Suprapubic skin (tissue), 4 donors: ENCODE data around the gene IGFBP4. TPM values are rescaled to one million over a fixed set of nuclear protein-coding genes. Genes with fewer than 3 reads are reported as not detected.
A peak's percentile ranks its signal among the peaks of the same experiment; 100 is the strongest.

Source experiments
- DNase-seq, 2 donors: peaks; one replicate each; pipeline ENCODE4 v3.0.0-alpha.2; 2019; ENCODE audit warnings: low spot score in 2 of 2
- H3K27ac ChIP-seq: fragments of 200-600 bp; sonication (generic); one replicate; pipeline ENCODE4 v1.5.1; 2019
- H3K27me3 ChIP-seq: fragments of 200-600 bp; sonication (generic); one replicate; pipeline ENCODE4 v1.5.1; 2019
- H3K36me3 ChIP-seq: fragments of 200-600 bp; sonication (generic); one replicate; pipeline ENCODE4 v1.5.1; 2019
- H3K4me1 ChIP-seq: fragments of 200-600 bp; sonication (generic); one replicate; pipeline ENCODE4 v1.5.1; 2019
- H3K4me3 ChIP-seq: fragments of 200-600 bp; sonication (generic); one replicate; pipeline ENCODE4 v1.5.1; 2019; ENCODE audit warnings: mild to moderate bottlenecking
- H3K9me3 ChIP-seq: fragments of 200-600 bp; sonication (generic); one replicate; pipeline ENCODE4 v1.5.1; 2019
- EP300 ChIP-seq: sonication (generic); formaldehyde crosslinking; IDR thresholded peaks from one replicate; pipeline ENCODE4 v1.6.1; 2017; ENCODE audit warnings: antibody characterized with exemption
- POLR2A ChIP-seq, 2 donors: fragments of 450-650 bp; IDR thresholded peaks; one replicate each; pipeline ENCODE4 v1.6.1; 2017; ENCODE audit warnings: antibody characterized with exemption in 2 of 2, mild to moderate bottlenecking in 2 of 2, moderate library complexity in 2 of 2
- POLR2AphosphoS5 ChIP-seq, 3 donors: sonication (generic); formaldehyde crosslinking; IDR thresholded peaks; one replicate each; pipeline ENCODE4 v1.6.1; 2017; ENCODE audit warnings: antibody characterized with exemption in 3 of 3
- WGBS: methylation state at CpG from one replicate; pipeline ENCODE4 v1.1.5; 2018; 5-methylcytosine and 5-hydroxymethylcytosine counted together
- total RNA-seq, 4 donors: library from RNA; depleted of rRNA; stranded (reverse); fragments of >200 nt; gene quantifications; one replicate each; pipeline ENCODE4 v1.1.0, GENCODE V29; 2016
- TF ChIP-seq, protein P1 (sequence below), 2 donors: fragments of 200-600 bp in 1 of 2; fragments of 450-650 bp in 1 of 2; sonication (generic) in 1 of 2; IDR thresholded peaks; one replicate each; pipeline ENCODE4 v1.5.1; 2016 to 2019; ENCODE audit warnings: antibody characterized with exemption in 2 of 2, mild to moderate bottlenecking in 1 of 2, moderate library complexity in 1 of 2

The IGFBP4 gene
- total RNA-seq, 4 donors from 2014 or later, result 45.0 to 88.8 (median 74.6) TPM

DNA sequence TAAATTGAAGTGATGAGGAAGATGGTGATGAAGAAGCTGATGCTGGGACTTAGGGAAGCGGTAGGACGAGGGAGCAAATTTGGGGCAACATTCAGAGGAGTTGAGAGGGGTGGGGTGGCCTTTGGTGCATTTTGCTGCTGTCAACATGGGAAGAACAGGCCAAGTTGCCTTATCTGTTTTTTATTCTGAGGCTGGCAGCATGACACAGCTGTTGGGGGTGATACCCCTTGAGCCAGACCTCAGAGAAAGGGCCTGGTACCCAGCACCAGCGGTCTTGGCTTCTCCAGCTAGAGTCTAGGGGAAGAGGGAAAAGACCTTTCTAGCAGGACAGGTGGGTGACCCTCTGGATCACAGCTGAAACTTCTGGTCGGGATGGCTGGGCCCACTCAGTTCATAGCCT lies 4.6 kb downstream of the IGFBP4 start:
- Histone ChIP-seq H3K4me1 (peaks cover 90% of the 10 kb centered on the region), H3K4me3 (peak overlapping the region; percentile 71), H3K9me3 (no peaks in the 10 kb centered on the region), H3K36me3 (peaks cover 4% of the 10 kb centered on the region), H3K27me3 (no peaks in the 10 kb centered on the region), H3K27ac (peak overlapping the region; percentile 74)
- 56% methylated on average over 4 of the region's 4 CpGs for WGBS
- no peak for DNase-seq
- TF ChIP-seq, protein P1, sequence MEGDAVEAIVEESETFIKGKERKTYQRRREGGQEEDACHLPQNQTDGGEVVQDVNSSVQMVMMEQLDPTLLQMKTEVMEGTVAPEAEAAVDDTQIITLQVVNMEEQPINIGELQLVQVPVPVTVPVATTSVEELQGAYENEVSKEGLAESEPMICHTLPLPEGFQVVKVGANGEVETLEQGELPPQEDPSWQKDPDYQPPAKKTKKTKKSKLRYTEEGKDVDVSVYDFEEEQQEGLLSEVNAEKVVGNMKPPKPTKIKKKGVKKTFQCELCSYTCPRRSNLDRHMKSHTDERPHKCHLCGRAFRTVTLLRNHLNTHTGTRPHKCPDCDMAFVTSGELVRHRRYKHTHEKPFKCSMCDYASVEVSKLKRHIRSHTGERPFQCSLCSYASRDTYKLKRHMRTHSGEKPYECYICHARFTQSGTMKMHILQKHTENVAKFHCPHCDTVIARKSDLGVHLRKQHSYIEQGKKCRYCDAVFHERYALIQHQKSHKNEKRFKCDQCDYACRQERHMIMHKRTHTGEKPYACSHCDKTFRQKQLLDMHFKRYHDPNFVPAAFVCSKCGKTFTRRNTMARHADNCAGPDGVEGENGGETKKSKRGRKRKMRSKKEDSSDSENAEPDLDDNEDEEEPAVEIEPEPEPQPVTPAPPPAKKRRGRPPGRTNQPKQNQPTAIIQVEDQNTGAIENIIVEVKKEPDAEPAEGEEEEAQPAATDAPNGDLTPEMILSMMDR (IDR thresholded peaks at IDR 0.05), result no peak
- TF ChIP-seq POLR2AphosphoS5 (IDR thresholded peaks at IDR 0.05) (no peak), POLR2A (IDR thresholded peaks at IDR 0.05) (no peak), EP300 (no peak)

DNA sequence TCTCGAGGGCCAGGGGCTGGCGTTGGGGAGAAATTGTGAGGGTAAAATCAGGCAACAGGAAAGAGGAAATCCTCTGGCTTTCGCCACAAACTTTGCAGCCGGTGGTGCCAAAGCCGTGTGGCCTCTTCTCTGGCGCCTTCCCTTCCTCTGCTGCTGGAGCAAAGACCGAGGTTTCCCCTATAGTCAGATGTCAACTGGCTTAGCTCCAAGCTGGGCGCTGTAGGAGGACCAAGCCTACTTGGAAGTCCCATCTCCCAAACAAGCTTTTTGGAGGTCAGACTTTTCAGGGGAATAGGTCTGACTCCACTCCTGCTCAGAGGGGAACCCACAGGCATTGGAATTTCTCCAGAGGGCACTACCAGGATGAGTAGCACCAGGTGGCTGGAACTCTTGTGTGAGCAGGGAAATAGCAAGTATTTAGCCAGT lies 5.0 kb downstream of the IGFBP4 start:
- peak overlapping the region; percentile 71 for H3K4me3 ChIP-seq
- H3K27ac ChIP-seq, result peak overlapping the region; percentile 74
- peaks cover 87% of the 10 kb centered on the region for H3K4me1 ChIP-seq
- H3K36me3 ChIP-seq, result peaks cover 8% of the 10 kb centered on the region
- H3K9me3 ChIP-seq, result no peaks in the 10 kb centered on the region
- no peaks in the 10 kb centered on the region for H3K27me3 ChIP-seq
- WGBS, result 38% methylated on average over 7 of the region's 8 CpGs
- TF ChIP-seq POLR2A (IDR thresholded peaks at IDR 0.05) (no peak), EP300 (no peak), POLR2AphosphoS5 (IDR thresholded peaks at IDR 0.05) (no peak)
- TF ChIP-seq, protein P1 (IDR thresholded peaks at IDR 0.05), result no peak
- DNase-seq, result no peak

DNA sequence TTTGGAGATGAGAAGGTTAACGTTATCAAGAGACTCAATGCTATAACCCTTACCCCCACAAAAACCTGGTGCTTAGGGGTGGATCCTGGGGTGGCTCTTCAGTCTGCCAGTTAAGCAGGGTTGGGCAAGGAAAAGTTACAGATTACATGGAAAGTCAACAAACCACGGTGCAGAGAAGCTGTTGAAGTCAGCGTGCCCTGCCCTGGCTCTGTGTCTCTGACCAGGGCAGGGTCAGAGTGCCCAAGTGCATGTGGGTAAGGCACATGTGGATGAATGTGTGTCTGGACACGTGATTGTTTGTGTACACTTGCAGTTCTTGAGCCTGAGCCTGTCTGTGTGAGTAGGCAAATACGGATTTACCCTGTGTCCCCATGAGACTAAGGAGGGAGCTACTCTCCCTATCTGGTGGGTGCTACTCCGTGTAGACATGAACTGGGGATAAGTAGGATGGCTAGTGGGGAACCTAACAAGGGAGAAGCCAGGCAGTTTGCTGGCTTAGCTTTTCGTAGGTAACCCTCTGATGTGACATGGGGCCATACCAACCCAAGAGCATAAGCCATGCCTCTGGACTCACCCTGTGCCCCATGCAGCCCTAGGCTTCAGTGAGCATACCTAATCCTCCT lies 5.5 kb downstream of the IGFBP4 start:
- Histone ChIP-seq H3K27ac (peak overlapping the region; percentile 74), H3K4me1 (peaks cover 86% of the 10 kb centered on the region), H3K4me3 (peak overlapping the region; percentile 71), H3K27me3 (no peaks in the 10 kb centered on the region), H3K9me3 (no peaks in the 10 kb centered on the region), H3K36me3 (peaks cover 14% of the 10 kb centered on the region)
- 53% methylated on average over 7 of the region's 7 CpGs for WGBS
- DNase-seq, result no peak
- TF ChIP-seq POLR2A (IDR thresholded peaks at IDR 0.05) (no peak), EP300 (no peak), POLR2AphosphoS5 (IDR thresholded peaks at IDR 0.05) (no peak)
- TF ChIP-seq, protein P1 (IDR thresholded peaks at IDR 0.05), result no peak

DNA sequence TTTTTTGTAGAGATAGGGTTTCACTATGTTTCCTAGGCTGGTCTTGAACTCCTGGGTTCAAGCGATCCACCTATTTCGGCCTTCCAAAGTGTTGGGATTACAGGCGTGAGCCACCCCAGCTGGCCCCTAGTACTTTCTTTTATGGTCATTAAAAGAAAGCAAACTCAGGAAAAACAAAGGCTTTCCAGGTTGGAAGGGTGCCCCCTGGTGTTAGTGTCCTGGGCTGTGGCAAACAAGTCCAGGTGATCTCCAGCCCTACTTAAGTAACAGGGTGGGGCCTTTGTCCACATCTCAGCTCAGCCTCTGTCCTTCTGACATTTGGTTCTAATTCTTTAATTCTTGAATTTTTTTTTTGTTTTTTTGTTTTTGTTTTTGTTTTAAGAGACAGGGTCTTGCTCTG lies 6.9 kb downstream of the IGFBP4 start:
- H3K4me1 ChIP-seq, result peaks cover 73% of the 10 kb centered on the region
- no peak for DNase-seq
- no peaks in the 10 kb centered on the region for H3K27me3 ChIP-seq
- H3K27ac ChIP-seq, result peak overlapping the region; percentile 49
- H3K4me3 ChIP-seq, result no peak overlapping the region
- H3K9me3 ChIP-seq, result no peaks in the 10 kb centered on the region
- 87% methylated on average over 3 of the region's 3 CpGs for WGBS
- peaks cover 27% of the 10 kb centered on the region for H3K36me3 ChIP-seq
- TF ChIP-seq POLR2A (IDR thresholded peaks at IDR 0.05), result no peak
- TF ChIP-seq POLR2AphosphoS5 (IDR thresholded peaks at IDR 0.05), result no peak
- TF ChIP-seq, protein P1 (IDR thresholded peaks at IDR 0.05), result peak in 1 of 2 donors; percentile 16
- no peak for TF ChIP-seq EP300

DNA sequence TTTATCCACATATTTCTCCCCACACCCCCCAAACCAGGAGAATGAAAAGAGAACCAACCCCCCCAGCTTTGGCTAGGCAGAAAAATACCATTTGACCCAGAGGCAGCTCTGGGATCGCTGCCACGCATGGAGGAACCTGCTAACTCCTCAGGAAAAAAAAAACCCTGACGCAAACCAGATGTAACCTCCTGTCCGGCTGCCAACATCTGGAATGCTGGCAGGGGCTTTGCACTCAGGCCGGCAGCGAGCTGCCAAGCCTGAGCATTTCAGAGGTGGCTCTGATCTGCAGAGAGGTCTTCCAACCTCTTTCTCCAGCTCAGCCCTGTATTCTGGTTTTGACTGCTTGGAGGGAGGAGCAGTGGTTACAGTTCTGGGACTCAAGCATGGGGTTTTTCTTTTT lies 8.2 kb downstream of the IGFBP4 start:
- TF ChIP-seq, protein P1 (IDR thresholded peaks at IDR 0.05), result no peak
- TF ChIP-seq POLR2AphosphoS5 (IDR thresholded peaks at IDR 0.05), result peak in 2 of 3 donors; percentile 37 to 68
- Histone ChIP-seq H3K36me3 (peaks cover 37% of the 10 kb centered on the region), H3K4me1 (peaks cover 65% of the 10 kb centered on the region), H3K9me3 (no peaks in the 10 kb centered on the region), H3K4me3 (no peak overlapping the region), H3K27ac (peak overlapping the region; percentile 49), H3K27me3 (no peaks in the 10 kb centered on the region)
- WGBS, result 27% methylated on average over 6 of the region's 6 CpGs
- DNase-seq, result no peak
